Measurements from ENCODE around the gene EIF5A2.

The EIF5A2 gene

GRCh38 chr3:170918715-170919114 is 10.3 kb upstream of the EIF5A2 start:
- no peak for TF ChIP-seq CTCF (conservative IDR thresholded peaks at IDR 0.05; ENCODE audit: low read depth, low read length)

DNA sequence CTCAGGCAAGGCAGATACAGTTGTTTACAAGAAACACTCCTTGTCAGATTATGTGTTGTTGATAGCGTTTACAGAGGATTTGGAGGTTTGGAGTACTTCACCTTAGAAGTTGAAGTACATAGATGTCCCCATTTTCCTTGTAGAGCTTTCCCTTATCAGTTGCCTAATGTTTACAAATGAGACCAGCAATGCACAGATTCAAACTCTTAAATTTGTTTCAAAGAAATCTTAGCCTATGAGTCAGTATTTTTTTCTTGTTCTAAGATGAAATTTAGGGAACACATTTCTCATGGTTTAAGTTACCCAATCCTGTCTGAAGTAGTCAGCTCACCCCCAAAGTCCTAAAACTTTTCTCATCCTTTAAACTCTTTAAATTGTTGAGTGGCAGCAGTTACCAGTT is 6.3 kb upstream of the EIF5A2 start:
- H3K9ac ChIP-seq = no peak overlapping the region
- H3K27ac ChIP-seq = no peak overlapping the region
- no peaks in the 10 kb centered on the region for H3K4me1 ChIP-seq (ENCODE audit: low read depth, poor library complexity, severe bottlenecking)
- H3K4me3 ChIP-seq (IDR thresholded peaks at IDR 0.05; ENCODE audit: insufficient read depth, low read depth, low read length) = no peak overlapping the region
- no peak overlapping the region for H2AFZ ChIP-seq (ENCODE audit: low read depth)
- TF ChIP-seq CTCF (conservative IDR thresholded peaks at IDR 0.05; ENCODE audit: low read depth, low read length) = no peak
- H3K27me3 ChIP-seq (ENCODE audit: insufficient read depth, low read depth) = no peaks in the 10 kb centered on the region
- H3K4me2 ChIP-seq = no peak overlapping the region
- no peaks in the 10 kb centered on the region for H4K20me1 ChIP-seq (ENCODE audit: insufficient read depth)
- no peaks in the 10 kb centered on the region for H3K79me2 ChIP-seq (ENCODE audit: insufficient read depth, low read depth)
- no peaks in the 10 kb centered on the region for H3K36me3 ChIP-seq (ENCODE audit: insufficient read depth)

More at GRCh38 chr3:170918715-170919114, 10.3 kb upstream of the EIF5A2 start:
- no peaks in the 10 kb centered on the region for H3K4me1 ChIP-seq (ENCODE audit: low read depth, poor library complexity, severe bottlenecking)
- H3K9ac ChIP-seq = no peak overlapping the region
- no peaks in the 10 kb centered on the region for H3K27me3 ChIP-seq (ENCODE audit: insufficient read depth, low read depth)
- no peaks in the 10 kb centered on the region for H3K79me2 ChIP-seq (ENCODE audit: insufficient read depth, low read depth)
- H3K36me3 ChIP-seq (ENCODE audit: insufficient read depth) = no peaks in the 10 kb centered on the region
- no peak overlapping the region for H3K4me3 ChIP-seq (IDR thresholded peaks at IDR 0.05; ENCODE audit: insufficient read depth, low read depth, low read length)
- H3K4me2 ChIP-seq = no peak overlapping the region
- no peak overlapping the region for H2AFZ ChIP-seq (ENCODE audit: low read depth)
- no peak overlapping the region for H3K27ac ChIP-seq
- H4K20me1 ChIP-seq (ENCODE audit: insufficient read depth) = no peaks in the 10 kb centered on the region

- Histone ChIP-seq H3K36me3 (ENCODE audit: insufficient read depth) (no peaks in the 10 kb centered on the region), H3K27ac (no peak overlapping the region), H3K4me1 (ENCODE audit: low read depth, poor library complexity, severe bottlenecking) (no peaks in the 10 kb centered on the region), H2AFZ (ENCODE audit: low read depth) (no peak overlapping the region), H3K27me3 (ENCODE audit: insufficient read depth, low read depth) (no peaks in the 10 kb centered on the region), H3K9ac (no peak overlapping the region), H3K4me3 (IDR thresholded peaks at IDR 0.05; ENCODE audit: insufficient read depth, low read depth, low read length) (no peak overlapping the region), H4K20me1 (ENCODE audit: insufficient read depth) (no peaks in the 10 kb centered on the region), H3K4me2 (no peak overlapping the region), H3K79me2 (ENCODE audit: insufficient read depth, low read depth) (no peaks in the 10 kb centered on the region)
- no peak for TF ChIP-seq CTCF (conservative IDR thresholded peaks at IDR 0.05; ENCODE audit: low read depth, low read length)
Observed at GRCh38 chr3:170914212-170914611, 5.8 kb upstream of the EIF5A2 start.

DNA sequence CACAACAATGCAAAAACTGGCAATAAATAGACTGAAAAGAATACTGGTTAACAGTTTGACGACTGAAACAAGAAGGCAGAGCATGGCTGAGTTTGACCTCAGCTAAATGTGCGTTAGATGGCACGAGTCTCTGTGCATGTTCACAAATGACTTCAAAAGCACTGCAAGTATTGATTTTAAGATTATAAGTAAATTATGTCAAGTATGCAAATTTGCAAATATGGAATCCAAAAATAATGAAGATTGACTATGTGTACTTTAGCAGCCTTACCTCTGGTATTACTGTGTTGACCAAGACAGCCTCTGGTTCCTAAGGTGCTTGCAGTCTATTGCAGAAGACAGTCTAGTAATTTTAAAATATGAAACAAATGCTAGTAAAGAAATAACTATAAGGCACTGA is 2.6 kb upstream of the EIF5A2 start:
- no peak overlapping the region for H3K4me2 ChIP-seq
- H3K4me1 ChIP-seq (ENCODE audit: low read depth, poor library complexity, severe bottlenecking) = no peaks in the 10 kb centered on the region
- no peaks in the 10 kb centered on the region for H3K79me2 ChIP-seq (ENCODE audit: insufficient read depth, low read depth)
- no peak for TF ChIP-seq CTCF (conservative IDR thresholded peaks at IDR 0.05; ENCODE audit: low read depth, low read length)
- no peak overlapping the region for H2AFZ ChIP-seq (ENCODE audit: low read depth)
- no peaks in the 10 kb centered on the region for H3K27me3 ChIP-seq (ENCODE audit: insufficient read depth, low read depth)
- no peak overlapping the region for H3K9ac ChIP-seq
- no peak overlapping the region for H3K27ac ChIP-seq
- no peaks in the 10 kb centered on the region for H3K36me3 ChIP-seq (ENCODE audit: insufficient read depth)
- no peaks in the 10 kb centered on the region for H4K20me1 ChIP-seq (ENCODE audit: insufficient read depth)
- no peak overlapping the region for H3K4me3 ChIP-seq (IDR thresholded peaks at IDR 0.05; ENCODE audit: insufficient read depth, low read depth, low read length)
